ENCODE results near the gene SURF6. TPM values are rescaled to one million over a fixed set of nuclear protein-coding genes. Genes with fewer than 3 reads are reported as not detected.
"Not testable (repeated sequence)": the region's sequence is repeated elsewhere in the genome, so short reads cannot be mapped to it uniquely, and the experiment has no call there.

SURF6 gene
- total and polyA plus RNA-seq, 2 experiments from 2014 or later, result 17.6 to 27.6 TPM

GRCh38 chr9:133334888-133335287 lies 1.1 kb downstream of the SURF6 start:
- H3K36me3 ChIP-seq (ENCODE audit: insufficient read depth), result peaks cover 18% of the 10 kb centered on the region
- H3K4me2 ChIP-seq, result peak overlapping the region; percentile 97
- DNase-seq (ENCODE audit: low spot score); H2AFZ ChIP-seq; ATAC-seq; H3K27ac Mint-ChIP-seq; H3K9me2 ChIP-seq (ENCODE audit: insufficient read depth); H3K9me3 Mint-ChIP-seq; H3K4me1 ChIP-seq (ENCODE audit: insufficient read depth); H3K27me3 ChIP-seq (ENCODE audit: insufficient read depth): not testable (repeated sequence)
- H3K4me3 ChIP-seq, result peak overlapping the region; percentile 99
- peaks cover 39% of the 10 kb centered on the region for H3F3A ChIP-seq (replicated peaks; ENCODE audit: low read depth)
- Mint-ChIP-seq H3K36me3 (ENCODE audit: low read depth) (peaks cover 69% of the 10 kb centered on the region), H3K4me3 (peak overlapping the region; percentile 99), H3K4me1 (peaks cover 16% of the 10 kb centered on the region), H3K27me3 (ENCODE audit: insufficient read depth, low read depth, poor library complexity) (peaks cover 24% of the 10 kb centered on the region)
- peaks cover 19% of the 10 kb centered on the region for H3K79me2 ChIP-seq (replicated peaks; ENCODE audit: insufficient read depth)
- peak overlapping the region; percentile 52 for H3K27ac ChIP-seq (ENCODE audit: low read depth)
- peaks cover 12% of the 10 kb centered on the region for H4K20me1 ChIP-seq (replicated peaks; ENCODE audit: insufficient read depth)

- Mint-ChIP-seq H3K27ac (no peak overlapping the region), H3K9me3 (peaks cover 4% of the 10 kb centered on the region; the same call in 1 of the 3 replicates), H3K4me1 (peaks cover 16% of the 10 kb centered on the region), H3K27me3 (ENCODE audit: insufficient read depth, low read depth, poor library complexity) (peaks cover 24% of the 10 kb centered on the region), H3K4me3 (peak overlapping the region; percentile 99), H3K36me3 (ENCODE audit: low read depth) (peaks cover 65% of the 10 kb centered on the region)
- Histone ChIP-seq H4K20me1 (replicated peaks; ENCODE audit: insufficient read depth) (peaks cover 12% of the 10 kb centered on the region; the same call in 1 of the 2 replicates), H3K9me2 (ENCODE audit: insufficient read depth) (no peaks in the 10 kb centered on the region), H3K79me2 (replicated peaks; ENCODE audit: insufficient read depth) (peaks cover 19% of the 10 kb centered on the region), H3K27ac (ENCODE audit: low read depth) (peak overlapping the region; percentile 52), H3K27me3 (ENCODE audit: insufficient read depth) (no peaks in the 10 kb centered on the region), H2AFZ (no peak overlapping the region), H3F3A (replicated peaks; ENCODE audit: low read depth) (peaks cover 36% of the 10 kb centered on the region), H3K36me3 (ENCODE audit: insufficient read depth) (peaks cover 10% of the 10 kb centered on the region), H3K4me2 (peak overlapping the region; percentile 97; the same call in 1 of the 2 replicates), H3K4me1 (ENCODE audit: insufficient read depth) (peaks cover 9% of the 10 kb centered on the region), H3K4me3 (peak overlapping the region; percentile 99)
- peak; percentile 40 for DNase-seq (ENCODE audit: low spot score)
- no peak for ATAC-seq
- TF ChIP-seq ZNF114 (CRISPR knock-in tag; IDR thresholded peaks at IDR 0.05), result no peak
- TF ChIP-seq EZH2 (IDR thresholded peaks at IDR 0.05; ENCODE audit: low read depth, unreplicated experiment), result no peak
- TF ChIP-seq, protein P1, sequence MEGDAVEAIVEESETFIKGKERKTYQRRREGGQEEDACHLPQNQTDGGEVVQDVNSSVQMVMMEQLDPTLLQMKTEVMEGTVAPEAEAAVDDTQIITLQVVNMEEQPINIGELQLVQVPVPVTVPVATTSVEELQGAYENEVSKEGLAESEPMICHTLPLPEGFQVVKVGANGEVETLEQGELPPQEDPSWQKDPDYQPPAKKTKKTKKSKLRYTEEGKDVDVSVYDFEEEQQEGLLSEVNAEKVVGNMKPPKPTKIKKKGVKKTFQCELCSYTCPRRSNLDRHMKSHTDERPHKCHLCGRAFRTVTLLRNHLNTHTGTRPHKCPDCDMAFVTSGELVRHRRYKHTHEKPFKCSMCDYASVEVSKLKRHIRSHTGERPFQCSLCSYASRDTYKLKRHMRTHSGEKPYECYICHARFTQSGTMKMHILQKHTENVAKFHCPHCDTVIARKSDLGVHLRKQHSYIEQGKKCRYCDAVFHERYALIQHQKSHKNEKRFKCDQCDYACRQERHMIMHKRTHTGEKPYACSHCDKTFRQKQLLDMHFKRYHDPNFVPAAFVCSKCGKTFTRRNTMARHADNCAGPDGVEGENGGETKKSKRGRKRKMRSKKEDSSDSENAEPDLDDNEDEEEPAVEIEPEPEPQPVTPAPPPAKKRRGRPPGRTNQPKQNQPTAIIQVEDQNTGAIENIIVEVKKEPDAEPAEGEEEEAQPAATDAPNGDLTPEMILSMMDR (conservative IDR thresholded peaks at IDR 0.05; ENCODE audit: low read depth in 2 of 2), result no peak
- no peak for TF ChIP-seq ZNF331 (CRISPR knock-in tag; IDR thresholded peaks at IDR 0.05; ENCODE audit: low read depth)
- TF ChIP-seq POLR2AphosphoS5 (IDR thresholded peaks at IDR 0.05; ENCODE audit: low read depth), result no peak
- TF ChIP-seq JUNB (IDR thresholded peaks at IDR 0.05; ENCODE audit: unreplicated experiment), result no peak
- TF ChIP-seq ETS1 (IDR thresholded peaks at IDR 0.05), result no peak
- TF ChIP-seq, protein P2, sequence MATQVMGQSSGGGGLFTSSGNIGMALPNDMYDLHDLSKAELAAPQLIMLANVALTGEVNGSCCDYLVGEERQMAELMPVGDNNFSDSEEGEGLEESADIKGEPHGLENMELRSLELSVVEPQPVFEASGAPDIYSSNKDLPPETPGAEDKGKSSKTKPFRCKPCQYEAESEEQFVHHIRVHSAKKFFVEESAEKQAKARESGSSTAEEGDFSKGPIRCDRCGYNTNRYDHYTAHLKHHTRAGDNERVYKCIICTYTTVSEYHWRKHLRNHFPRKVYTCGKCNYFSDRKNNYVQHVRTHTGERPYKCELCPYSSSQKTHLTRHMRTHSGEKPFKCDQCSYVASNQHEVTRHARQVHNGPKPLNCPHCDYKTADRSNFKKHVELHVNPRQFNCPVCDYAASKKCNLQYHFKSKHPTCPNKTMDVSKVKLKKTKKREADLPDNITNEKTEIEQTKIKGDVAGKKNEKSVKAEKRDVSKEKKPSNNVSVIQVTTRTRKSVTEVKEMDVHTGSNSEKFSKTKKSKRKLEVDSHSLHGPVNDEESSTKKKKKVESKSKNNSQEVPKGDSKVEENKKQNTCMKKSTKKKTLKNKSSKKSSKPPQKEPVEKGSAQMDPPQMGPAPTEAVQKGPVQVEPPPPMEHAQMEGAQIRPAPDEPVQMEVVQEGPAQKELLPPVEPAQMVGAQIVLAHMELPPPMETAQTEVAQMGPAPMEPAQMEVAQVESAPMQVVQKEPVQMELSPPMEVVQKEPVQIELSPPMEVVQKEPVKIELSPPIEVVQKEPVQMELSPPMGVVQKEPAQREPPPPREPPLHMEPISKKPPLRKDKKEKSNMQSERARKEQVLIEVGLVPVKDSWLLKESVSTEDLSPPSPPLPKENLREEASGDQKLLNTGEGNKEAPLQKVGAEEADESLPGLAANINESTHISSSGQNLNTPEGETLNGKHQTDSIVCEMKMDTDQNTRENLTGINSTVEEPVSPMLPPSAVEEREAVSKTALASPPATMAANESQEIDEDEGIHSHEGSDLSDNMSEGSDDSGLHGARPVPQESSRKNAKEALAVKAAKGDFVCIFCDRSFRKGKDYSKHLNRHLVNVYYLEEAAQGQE (IDR thresholded peaks at IDR 0.05; ENCODE audit: unreplicated experiment), result no peak
- no peak for TF ChIP-seq EZH2phosphoT487 (IDR thresholded peaks at IDR 0.05; ENCODE audit: unreplicated experiment)
Observed at GRCh38 chr9:133334161-133334560, 1.8 kb downstream of the SURF6 start.
